Thoracic aorta (tissue), 2 donors: ENCODE data around the gene EPC2. TPM values are rescaled to one million over a fixed set of nuclear protein-coding genes. Genes with fewer than 3 reads are reported as not detected.

Experiments used
- ATAC-seq: fragments of 150-250 bp; one replicate; pipeline ENCODE4 v1.8.0; 2017; ENCODE audit warnings: low read depth; ENCODE audit not compliant: insufficient number of reproducible peaks, low FRiP score
- DNase-seq: peaks from one replicate; pipeline ENCODE4 v3.0.0-alpha.2; 2020; ENCODE audit warnings: low spot score
- H3K27ac ChIP-seq, 2 donors: fragments of 200-600 bp; sonication (generic); 1 replicate in 1 of 2; 2 replicates in 1 of 2; pipeline ENCODE4 v1.5.1; 2016; ENCODE audit warnings: mild to moderate bottlenecking in 2 of 2, moderate library complexity in 2 of 2
- H3K27me3 ChIP-seq: fragments of 200-600 bp; sonication (generic); replicated peaks from 2 replicates; pipeline ENCODE4 v1.6.0; 2016; ENCODE audit warnings: mild to moderate bottlenecking; ENCODE audit not compliant: insufficient read depth
- H3K36me3 ChIP-seq: fragments of 200-600 bp; sonication (generic); one replicate; pipeline ENCODE4 v1.5.1; 2016
- H3K4me1 ChIP-seq, 2 donors: fragments of 200-600 bp; sonication (generic); 1 replicate in 1 of 2; 2 replicates in 1 of 2; pipeline versions ENCODE4 v1.5.1 to v1.6.0; 2016; ENCODE audit warnings: low read depth in 2 of 2, mild to moderate bottlenecking in 1 of 2; ENCODE audit not compliant: control insufficient read depth in 1 of 2
- H3K4me3 ChIP-seq: fragments of 200-600 bp; sonication (generic); 2 replicates; pipeline ENCODE4 v1.5.1; 2016; ENCODE audit warnings: mild to moderate bottlenecking
- H3K9me3 ChIP-seq: fragments of 200-600 bp; sonication (generic); 2 replicates; pipeline ENCODE4 v1.5.1; 2016
- total RNA-seq, 2 donors: library from RNA; depleted of rRNA; stranded (reverse); fragments of >200 nt; gene quantifications; one replicate each; pipeline versions ENCODE4 v1.1.0 to v1.2.3, GENCODE V29; 2016
- TF ChIP-seq, protein P1 (sequence below): fragments of 200-600 bp; sonication (generic); IDR thresholded peaks from one replicate; pipeline ENCODE4 v1.5.1; 2019; ENCODE audit warnings: antibody characterized with exemption

Gene EPC2
- total RNA-seq, 2 donors from 2014 or later = 32.0 to 37.8 TPM

GRCh38 chr2:148614322-148615049 lies 30.1 kb upstream of the EPC2 start:
- no peaks in the 10 kb centered on the region for H3K27me3 ChIP-seq
- H3K9me3 ChIP-seq = no peaks in the 10 kb centered on the region
- H3K36me3 ChIP-seq = no peaks in the 10 kb centered on the region
- H3K4me3 ChIP-seq = peak overlapping the region; percentile 2
- TF ChIP-seq, protein P1, sequence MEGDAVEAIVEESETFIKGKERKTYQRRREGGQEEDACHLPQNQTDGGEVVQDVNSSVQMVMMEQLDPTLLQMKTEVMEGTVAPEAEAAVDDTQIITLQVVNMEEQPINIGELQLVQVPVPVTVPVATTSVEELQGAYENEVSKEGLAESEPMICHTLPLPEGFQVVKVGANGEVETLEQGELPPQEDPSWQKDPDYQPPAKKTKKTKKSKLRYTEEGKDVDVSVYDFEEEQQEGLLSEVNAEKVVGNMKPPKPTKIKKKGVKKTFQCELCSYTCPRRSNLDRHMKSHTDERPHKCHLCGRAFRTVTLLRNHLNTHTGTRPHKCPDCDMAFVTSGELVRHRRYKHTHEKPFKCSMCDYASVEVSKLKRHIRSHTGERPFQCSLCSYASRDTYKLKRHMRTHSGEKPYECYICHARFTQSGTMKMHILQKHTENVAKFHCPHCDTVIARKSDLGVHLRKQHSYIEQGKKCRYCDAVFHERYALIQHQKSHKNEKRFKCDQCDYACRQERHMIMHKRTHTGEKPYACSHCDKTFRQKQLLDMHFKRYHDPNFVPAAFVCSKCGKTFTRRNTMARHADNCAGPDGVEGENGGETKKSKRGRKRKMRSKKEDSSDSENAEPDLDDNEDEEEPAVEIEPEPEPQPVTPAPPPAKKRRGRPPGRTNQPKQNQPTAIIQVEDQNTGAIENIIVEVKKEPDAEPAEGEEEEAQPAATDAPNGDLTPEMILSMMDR = no peak
- H3K4me1 ChIP-seq = peaks cover 15 to 23% of the 10 kb centered on the region in 2 donors
- DNase-seq = no peak
- H3K27ac ChIP-seq = peak overlapping the region in 1 of 2 donors; percentile 16
- no peak for ATAC-seq

GRCh38 chr2:148615381-148615841 lies 29.1 kb upstream of the EPC2 start:
- TF ChIP-seq, protein P1 = no peak
- H3K27me3 ChIP-seq = no peaks in the 10 kb centered on the region
- no peak for DNase-seq
- H3K36me3 ChIP-seq = no peaks in the 10 kb centered on the region
- no peak overlapping the region for H3K4me3 ChIP-seq
- H3K4me1 ChIP-seq = peaks cover 15 to 23% of the 10 kb centered on the region in 2 donors
- H3K27ac ChIP-seq = peak overlapping the region in 1 of 2 donors; percentile 9
- ATAC-seq = no peak
- H3K9me3 ChIP-seq = no peaks in the 10 kb centered on the region

GRCh38 chr2:148616662-148617061 lies 27.9 kb upstream of the EPC2 start:
- ATAC-seq (no peak), DNase-seq (no peak)
- TF ChIP-seq, protein P1 = no peak
- Histone ChIP-seq H3K9me3 (no peaks in the 10 kb centered on the region), H3K36me3 (no peaks in the 10 kb centered on the region), H3K27ac (no peak overlapping the region), H3K4me1 (peaks cover 15 to 23% of the 10 kb centered on the region in 2 donors), H3K27me3 (no peaks in the 10 kb centered on the region), H3K4me3 (no peak overlapping the region)

DNA sequence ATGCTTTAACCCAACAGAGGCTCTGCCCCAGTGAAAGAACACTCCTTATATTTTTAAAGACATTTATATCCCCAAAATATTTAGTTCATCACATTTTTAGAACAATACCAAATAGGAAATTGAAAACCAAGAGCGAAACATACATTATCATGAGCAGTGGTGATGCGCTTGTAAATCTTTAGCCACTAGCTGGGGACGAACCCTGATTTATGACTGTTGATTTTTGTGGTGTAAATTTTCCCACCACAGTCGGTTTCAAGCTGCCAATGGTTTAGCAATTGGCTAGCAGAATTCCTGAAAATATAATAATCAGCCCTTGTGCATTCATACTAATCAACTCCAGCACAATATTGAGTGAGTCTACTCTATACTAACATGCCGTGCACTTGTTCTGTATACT lies 27.3 kb upstream of the EPC2 start:
- ATAC-seq = no peak
- peaks cover 15 to 23% of the 10 kb centered on the region in 2 donors for H3K4me1 ChIP-seq

DNA sequence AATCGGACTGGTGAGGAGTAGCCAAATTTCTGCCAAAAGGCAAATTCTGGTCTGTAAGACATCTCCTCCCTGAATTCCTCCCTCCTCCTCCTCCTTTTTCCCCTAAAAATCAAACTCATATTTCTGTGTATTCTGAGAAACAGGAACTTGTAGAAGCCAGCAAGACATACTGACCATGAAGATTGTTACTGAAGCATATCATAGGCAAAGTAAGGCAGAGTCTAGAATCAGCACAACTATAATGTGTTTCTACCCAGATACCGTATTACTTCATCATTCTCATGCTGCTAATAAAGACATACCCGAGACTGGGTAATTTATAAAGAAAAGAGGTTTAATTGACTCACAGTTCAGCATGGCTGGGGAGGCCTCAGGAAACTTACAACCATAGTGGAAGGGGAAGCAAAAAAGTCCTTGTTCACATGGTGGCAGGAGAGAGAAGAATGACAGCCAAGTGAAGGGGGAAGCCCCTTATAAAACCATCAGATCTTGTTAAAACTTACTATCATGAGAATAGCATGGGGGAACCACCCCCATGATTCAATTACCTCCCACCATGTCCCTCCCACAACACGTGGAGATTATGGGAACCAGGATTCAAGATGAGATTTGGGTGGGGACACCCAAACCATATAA lies 24.9 kb upstream of the EPC2 start:
- Histone ChIP-seq H3K9me3 (no peaks in the 10 kb centered on the region), H3K36me3 (no peaks in the 10 kb centered on the region), H3K4me3 (no peak overlapping the region), H3K27ac (no peak overlapping the region), H3K27me3 (no peaks in the 10 kb centered on the region), H3K4me1 (peaks cover 8 to 12% of the 10 kb centered on the region in 2 donors)
- TF ChIP-seq, protein P1 = no peak
- ATAC-seq = no peak
- DNase-seq = no peak

More for the DNA sequence above, 27.3 kb upstream of the EPC2 start:
- Histone ChIP-seq H3K4me3 (no peak overlapping the region), H3K9me3 (no peaks in the 10 kb centered on the region), H3K27ac (no peak overlapping the region), H3K27me3 (no peaks in the 10 kb centered on the region), H3K36me3 (no peaks in the 10 kb centered on the region)
- TF ChIP-seq, protein P1 = no peak
- DNase-seq = no peak
